GM18519 (cell line): Measurements from ENCODE around the gene C3AR1.
A peak's percentile ranks its signal among the peaks of the same experiment; 100 is the strongest.

Experiments used
- ATAC-seq: cut with Tn5 transposase; IDR thresholded peaks from one replicate; pipeline ENCODE4 v1.9.1; 2021; ENCODE audit warnings: mild to moderate bottlenecking, moderate library complexity; ENCODE audit not compliant: unreplicated experiment, low FRiP score

The C3AR1 gene

GRCh38 chr12:8058506-8058905 is 7.7 kb downstream of the C3AR1 start:
- no peak for ATAC-seq

- ATAC-seq: no peak
Observed at GRCh38 chr12:8057839-8058238, 8.3 kb downstream of the C3AR1 start.

- ATAC-seq: no peak
Observed at GRCh38 chr12:8057306-8057705, 8.9 kb downstream of the C3AR1 start.

GRCh38 chr12:8054816-8055215 is 11.3 kb downstream of the C3AR1 start:
- no peak for ATAC-seq

- no peak for ATAC-seq
Observed at GRCh38 chr12:8052679-8053078, 13.5 kb downstream of the C3AR1 start.

GRCh38 chr12:8050600-8051250 is 15.4 kb downstream of the C3AR1 start:
- no peak for ATAC-seq

GRCh38 chr12:8048906-8049305 is 17.3 kb downstream of the C3AR1 start:
- ATAC-seq: no peak

GRCh38 chr12:8047842-8048241 is 18.3 kb downstream of the C3AR1 start:
- no peak for ATAC-seq

- no peak for ATAC-seq
Observed at GRCh38 chr12:8045952-8046944, 19.9 kb downstream of the C3AR1 start.

- no peak for ATAC-seq
Observed at GRCh38 chr12:8040791-8041190, 25.4 kb downstream of the C3AR1 start.

GRCh38 chr12:8038659-8039114 is 27.5 kb downstream of the C3AR1 start:
- no peak for ATAC-seq

- ATAC-seq: no peak
Observed at GRCh38 chr12:8037947-8038346, 28.2 kb downstream of the C3AR1 start.

- no peak for ATAC-seq
Observed at GRCh38 chr12:8037046-8037663, 29.0 kb downstream of the C3AR1 start.

GRCh38 chr12:8036346-8036745 is 29.8 kb downstream of the C3AR1 start:
- no peak for ATAC-seq

GRCh38 chr12:8035440-8036010 is 30.6 kb downstream of the C3AR1 start:
- ATAC-seq: no peak

- no peak for ATAC-seq
Observed at GRCh38 chr12:8034802-8035201, 31.4 kb downstream of the C3AR1 start.

- no peak for ATAC-seq
Observed at GRCh38 chr12:8033153-8034044, 32.8 kb downstream of the C3AR1 start.

- peak; percentile 45 for ATAC-seq
Observed at GRCh38 chr12:8032242-8033152, 33.7 kb downstream of the C3AR1 start, which contains the start of gene FOXJ2. Gene FOXJ2, plus strand, starts transcription at chr12:8032716. Its CDS starts 7,117 bp downstream, at chr12:8039833.

- no peak for ATAC-seq
Observed at GRCh38 chr12:8031872-8032241, 34.3 kb downstream of the C3AR1 start.
